ENCODE measurements around the gene OR5D14. TPM values are rescaled to one million over a fixed set of nuclear protein-coding genes. Genes with fewer than 3 reads are reported as not detected.

Gene OR5D14
- total RNA-seq, 1 donor from 2014 or later, result not detected

DNA sequence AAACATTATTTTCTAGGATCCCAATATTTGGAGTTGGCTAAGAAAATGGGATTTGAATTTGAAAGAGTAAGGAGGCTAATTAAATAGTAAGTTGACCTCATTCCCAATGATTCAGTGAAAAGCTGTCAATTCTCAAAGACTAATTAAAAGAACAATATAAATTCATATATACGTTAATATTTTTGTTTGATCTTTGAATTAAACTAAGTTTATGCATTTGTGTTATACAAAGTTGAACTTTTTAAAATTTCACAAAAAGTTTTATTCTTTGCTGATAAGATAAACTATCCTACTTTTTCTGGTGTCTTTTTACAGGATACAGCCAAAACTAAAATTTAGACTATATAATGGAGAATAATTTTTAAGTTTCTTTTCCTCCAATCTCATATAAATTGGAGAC is 15.7 kb downstream of the OR5D14 start, which contains the start of gene OR5L1:
Gene OR5L1 (plus strand): TSS at position 301 of the 400 bp plus-strand sequence. CDS start 100 bp downstream, outside the sequence.
- TF ChIP-seq, protein P1, sequence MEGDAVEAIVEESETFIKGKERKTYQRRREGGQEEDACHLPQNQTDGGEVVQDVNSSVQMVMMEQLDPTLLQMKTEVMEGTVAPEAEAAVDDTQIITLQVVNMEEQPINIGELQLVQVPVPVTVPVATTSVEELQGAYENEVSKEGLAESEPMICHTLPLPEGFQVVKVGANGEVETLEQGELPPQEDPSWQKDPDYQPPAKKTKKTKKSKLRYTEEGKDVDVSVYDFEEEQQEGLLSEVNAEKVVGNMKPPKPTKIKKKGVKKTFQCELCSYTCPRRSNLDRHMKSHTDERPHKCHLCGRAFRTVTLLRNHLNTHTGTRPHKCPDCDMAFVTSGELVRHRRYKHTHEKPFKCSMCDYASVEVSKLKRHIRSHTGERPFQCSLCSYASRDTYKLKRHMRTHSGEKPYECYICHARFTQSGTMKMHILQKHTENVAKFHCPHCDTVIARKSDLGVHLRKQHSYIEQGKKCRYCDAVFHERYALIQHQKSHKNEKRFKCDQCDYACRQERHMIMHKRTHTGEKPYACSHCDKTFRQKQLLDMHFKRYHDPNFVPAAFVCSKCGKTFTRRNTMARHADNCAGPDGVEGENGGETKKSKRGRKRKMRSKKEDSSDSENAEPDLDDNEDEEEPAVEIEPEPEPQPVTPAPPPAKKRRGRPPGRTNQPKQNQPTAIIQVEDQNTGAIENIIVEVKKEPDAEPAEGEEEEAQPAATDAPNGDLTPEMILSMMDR (IDR thresholded peaks at IDR 0.05), result no peak
- no peak within 1 kb of the TSS for H3K4me3 Mint-ChIP-seq (ENCODE audit: unreplicated experiment)
- peaks cover 40% of the 10 kb centered on the region for H3K9me3 Mint-ChIP-seq (ENCODE audit: unreplicated experiment)
- no peak within 1 kb of the TSS for H3K27ac Mint-ChIP-seq (ENCODE audit: unreplicated experiment)
- no peaks in the 10 kb centered on the region for H3K36me3 Mint-ChIP-seq (ENCODE audit: unreplicated experiment)
- H3K27me3 Mint-ChIP-seq (ENCODE audit: unreplicated experiment), result no peaks in the 10 kb centered on the region
- H3K4me1 Mint-ChIP-seq (ENCODE audit: unreplicated experiment), result no peaks in the 10 kb centered on the region
- no peak for DNase-seq (ENCODE audit: extremely low spot score, unreplicated experiment)

- H3K27me3 Mint-ChIP-seq (ENCODE audit: unreplicated experiment), result no peaks in the 10 kb centered on the region
- TF ChIP-seq, protein P1 (IDR thresholded peaks at IDR 0.05), result no peak
- H3K27ac Mint-ChIP-seq (ENCODE audit: unreplicated experiment), result no peak within 1 kb of the TSS
- H3K4me1 Mint-ChIP-seq (ENCODE audit: unreplicated experiment), result no peaks in the 10 kb centered on the region
- H3K36me3 Mint-ChIP-seq (ENCODE audit: unreplicated experiment), result no peaks in the 10 kb centered on the region
- H3K9me3 Mint-ChIP-seq (ENCODE audit: unreplicated experiment), result peaks cover 46% of the 10 kb centered on the region
- no peak for DNase-seq (ENCODE audit: extremely low spot score, unreplicated experiment)
- H3K4me3 Mint-ChIP-seq (ENCODE audit: unreplicated experiment), result no peak within 1 kb of the TSS
These were observed 24.0 kb downstream of the OR5D14 start, which contains the start of gene OR5D18 for GRCh38 chr11:55819330-55819729. TSS of gene OR5D18 (plus strand) at chr11:55819630. CDS start at chr11:55819630, 0 bp downstream.

DNA sequence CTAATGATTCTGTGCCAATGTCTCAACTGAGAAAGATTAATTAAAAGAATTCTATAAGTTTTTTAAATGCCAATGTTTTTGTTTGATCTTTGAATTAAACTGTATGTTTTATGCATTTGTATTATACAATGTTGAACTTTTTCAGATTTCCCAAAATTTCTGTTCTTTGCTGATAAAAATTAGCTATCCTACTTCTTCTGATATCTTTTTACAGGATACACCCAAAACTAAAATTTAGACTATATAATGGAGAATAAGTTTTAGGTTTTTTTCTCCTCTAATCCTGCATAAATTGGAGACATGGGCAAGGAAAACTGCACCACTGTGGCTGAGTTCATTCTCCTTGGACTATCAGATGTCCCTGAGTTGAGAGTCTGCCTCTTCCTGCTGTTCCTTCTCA is 31.6 kb downstream of the OR5D14 start, which contains the start of gene OR5L2:
Gene OR5L2 (plus strand): TSS at position 301 of the 400 bp plus-strand sequence. CDS start 0 bp downstream, at position 301.
- TF ChIP-seq, protein P1 (IDR thresholded peaks at IDR 0.05), result no peak
- Mint-ChIP-seq H3K27ac (ENCODE audit: unreplicated experiment) (no peak within 1 kb of the TSS), H3K4me3 (ENCODE audit: unreplicated experiment) (no peak within 1 kb of the TSS), H3K27me3 (ENCODE audit: unreplicated experiment) (no peaks in the 10 kb centered on the region), H3K36me3 (ENCODE audit: unreplicated experiment) (no peaks in the 10 kb centered on the region), H3K4me1 (ENCODE audit: unreplicated experiment) (no peaks in the 10 kb centered on the region), H3K9me3 (ENCODE audit: unreplicated experiment) (peaks cover 33% of the 10 kb centered on the region)
- DNase-seq (ENCODE audit: extremely low spot score, unreplicated experiment), result no peak

- no peak for DNase-seq (ENCODE audit: extremely low spot score, unreplicated experiment)
- Mint-ChIP-seq H3K36me3 (ENCODE audit: unreplicated experiment) (peaks cover 2% of the 10 kb centered on the region), H3K27ac (ENCODE audit: unreplicated experiment) (no peak within 1 kb of the TSS), H3K4me3 (ENCODE audit: unreplicated experiment) (no peak within 1 kb of the TSS), H3K9me3 (ENCODE audit: unreplicated experiment) (peaks cover 60% of the 10 kb centered on the region), H3K4me1 (ENCODE audit: unreplicated experiment) (no peaks in the 10 kb centered on the region), H3K27me3 (ENCODE audit: unreplicated experiment) (no peaks in the 10 kb centered on the region)
- TF ChIP-seq, protein P1 (IDR thresholded peaks at IDR 0.05), result no peak
These were observed 43.1 kb downstream of the OR5D14 start, which contains the start of gene OR5D16 for GRCh38 chr11:55838452-55838851. TSS of gene OR5D16 (plus strand) at chr11:55838752. CDS start at chr11:55838752, 0 bp downstream.

Other genes starting within 250 kb of the OR5D14 start
- gene OR4C15, start 241.1 kb upstream of the OR5D14 start, total RNA-seq, result not detected in 2 replicates
- gene OR4C16, start 223.4 kb upstream of the OR5D14 start, total RNA-seq, result not detected in 2 replicates
- not detected in 2 replicates for gene OR4C11, start 187.9 kb upstream of the OR5D14 start, total RNA-seq
- not detected in 2 replicates for gene OR4P4, start 160.4 kb upstream of the OR5D14 start, total RNA-seq
- not detected in 2 replicates for gene OR4S2, start 147.2 kb upstream of the OR5D14 start, total RNA-seq
- not detected in 2 replicates for gene OR4C6, start 133.4 kb upstream of the OR5D14 start, total RNA-seq
- not detected in 2 replicates for gene OR5D13, start 22.1 kb upstream of the OR5D14 start, total RNA-seq
- not detected in 2 replicates for gene OR5L1, start 15.8 kb downstream of the OR5D14 start, total RNA-seq
- not detected in 2 replicates for gene OR5D18, start 24.1 kb downstream of the OR5D14 start, total RNA-seq
- not detected in 2 replicates for gene OR5L2, start 31.7 kb downstream of the OR5D14 start, total RNA-seq
- gene OR5D16, start 43.2 kb downstream of the OR5D14 start, total RNA-seq, result not detected in 2 replicates
- gene TRIM51, start 87.7 kb downstream of the OR5D14 start, total RNA-seq, result not detected in 2 replicates
- not detected in 2 replicates for gene OR5W2, start 119.0 kb downstream of the OR5D14 start, total RNA-seq
- not detected in 2 replicates for gene OR5I1, start 140.8 kb downstream of the OR5D14 start, total RNA-seq
- gene OR10AG1, start 174.4 kb downstream of the OR5D14 start, total RNA-seq, result not detected in 2 replicates
- gene OR5F1, start 199.1 kb downstream of the OR5D14 start, total RNA-seq, result not detected in 2 replicates
- not detected in 2 replicates for gene OR5AS1, start 232.1 kb downstream of the OR5D14 start, total RNA-seq